Measurements from ENCODE around the gene GAL3ST1. TPM values are rescaled to one million over a fixed set of nuclear protein-coding genes. Genes with fewer than 3 reads are reported as not detected.

The GAL3ST1 gene
- total RNA-seq, 4 donors from 2014 or later = 1.2 to 3.2 (median 1.9) TPM

- TF ChIP-seq POLR2A (IDR thresholded peaks at IDR 0.05; ENCODE audit: low read depth) (no peak), EP300 (IDR thresholded peaks at IDR 0.05) (no peak), CTCF (IDR thresholded peaks at IDR 0.05) (no peak), POLR2AphosphoS5 (IDR thresholded peaks at IDR 0.05) (no peak)
- Histone ChIP-seq H3K9me3 (no peaks in the 10 kb centered on the region), H3K36me3 (peaks cover 39 to 50% (median 48%) of the 10 kb centered on the region in 4 donors), H3K4me1 (peaks cover 8 to 22% (median 18%) of the 10 kb centered on the region in 4 donors), H3K4me3 (peak overlapping the region; percentile 19 to 39 (median 27)), H3K27me3 (peaks cover 0 to 7% (median 0%) of the 10 kb centered on the region in 4 donors), H3K27ac (replicated peaks in 1 of 4) (peak overlapping the region; percentile 27 to 65 (median 46))
- WGBS = 52% methylated on average over 9 of the region's 12 CpGs
- no peak for DNase-seq (ENCODE audit: extremely low spot score)
- intact Hi-C loops (cut with DNase I) = no loop called here
These were observed 669 bp upstream of the GAL3ST1 start for GRCh38 chr22:30574997-30575671.

- peaks cover 0 to 7% (median 0%) of the 10 kb centered on the region in 4 donors for H3K27me3 ChIP-seq
- intact Hi-C loops (cut with DNase I) = no loop called here
- peak overlapping the region in 3 of 4 donors; percentile 19 to 62 (median 20) for H3K27ac ChIP-seq (replicated peaks in 1 of 4)
- peaks cover 24 to 35% (median 33%) of the 10 kb centered on the region in 4 donors for H3K36me3 ChIP-seq
- no peak for DNase-seq (ENCODE audit: extremely low spot score)
- H3K4me1 ChIP-seq = peaks cover 8 to 22% (median 18%) of the 10 kb centered on the region in 4 donors
- TF ChIP-seq POLR2AphosphoS5 (IDR thresholded peaks at IDR 0.05) (no peak), EP300 (IDR thresholded peaks at IDR 0.05) (no peak), POLR2A (IDR thresholded peaks at IDR 0.05; ENCODE audit: low read depth) (no peak), CTCF (IDR thresholded peaks at IDR 0.05) (no peak)
- H3K4me3 ChIP-seq = peak overlapping the region in 3 of 4 donors; percentile 20 to 27 (median 25)
- WGBS = 55% methylated on average over 5 of the region's 7 CpGs
- H3K9me3 ChIP-seq = no peaks in the 10 kb centered on the region
These were observed 821 bp downstream of the GAL3ST1 start for GRCh38 chr22:30573594-30574094.

- Histone ChIP-seq H3K27me3 (peaks cover 0 to 13% (median 0%) of the 10 kb centered on the region in 4 donors), H3K4me3 (no peak overlapping the region), H3K9me3 (no peaks in the 10 kb centered on the region), H3K4me1 (peaks cover 8 to 22% (median 18%) of the 10 kb centered on the region in 4 donors), H3K27ac (replicated peaks in 1 of 4) (no peak overlapping the region), H3K36me3 (peaks cover 18 to 29% (median 26%) of the 10 kb centered on the region in 4 donors)
- intact Hi-C loops (cut with DNase I) = no loop called here
- TF ChIP-seq CTCF (IDR thresholded peaks at IDR 0.05) = no peak
- TF ChIP-seq POLR2AphosphoS5 (IDR thresholded peaks at IDR 0.05) = no peak
- TF ChIP-seq EP300 (IDR thresholded peaks at IDR 0.05) = no peak
- no peak for TF ChIP-seq POLR2A (IDR thresholded peaks at IDR 0.05; ENCODE audit: low read depth)
- 44% methylated on average over 7 of the region's 12 CpGs for WGBS
- DNase-seq (ENCODE audit: extremely low spot score) = no peak
These were observed 1.4 kb downstream of the GAL3ST1 start for GRCh38 chr22:30572840-30573593.

GRCh38 chr22:30572210-30572609 lies 2.3 kb downstream of the GAL3ST1 start:
- 87% methylated on average over 4 of the region's 6 CpGs for WGBS

More at GRCh38 chr22:30572210-30572609, 2.3 kb downstream of the GAL3ST1 start:
- intact Hi-C loops (cut with DNase I) = no loop called here
- Histone ChIP-seq H3K9me3 (no peaks in the 10 kb centered on the region), H3K4me3 (no peak overlapping the region), H3K4me1 (peaks cover 8 to 22% (median 18%) of the 10 kb centered on the region in 4 donors), H3K27ac (replicated peaks in 1 of 4) (no peak overlapping the region), H3K27me3 (peaks cover 0 to 17% (median 0%) of the 10 kb centered on the region in 4 donors), H3K36me3 (peaks cover 10 to 21% (median 18%) of the 10 kb centered on the region in 4 donors)
- no peak for DNase-seq (ENCODE audit: extremely low spot score)
- TF ChIP-seq CTCF (IDR thresholded peaks at IDR 0.05) = no peak
- no peak for TF ChIP-seq POLR2A (IDR thresholded peaks at IDR 0.05; ENCODE audit: low read depth)
- no peak for TF ChIP-seq POLR2AphosphoS5 (IDR thresholded peaks at IDR 0.05)
- no peak for TF ChIP-seq EP300 (IDR thresholded peaks at IDR 0.05)

All from esophagus muscularis mucosa (tissue), 4 donors.